GM19193 (cell line): ENCODE results near the gene CHST3.

Experiments used
- POLR2A ChIP-seq: IDR thresholded peaks from 4 replicates; pipeline ENCODE4 v1.6.1; 2011; ENCODE audit not compliant: insufficient read depth, insufficient read length; ENCODE audit errors: extremely low read depth

CHST3 gene

GRCh38 chr10:72008096-72008981 is 44.1 kb downstream of the CHST3 start:
- TF ChIP-seq POLR2A = no peak

- no peak for TF ChIP-seq POLR2A
Measured at GRCh38 chr10:72009051-72009424, 44.8 kb downstream of the CHST3 start.

GRCh38 chr10:72009425-72010081 is 45.4 kb downstream of the CHST3 start:
- TF ChIP-seq POLR2A = no peak

GRCh38 chr10:72010234-72010973 is 46.2 kb downstream of the CHST3 start:
- TF ChIP-seq POLR2A = no peak

GRCh38 chr10:72011016-72011415 is 46.8 kb downstream of the CHST3 start:
- TF ChIP-seq POLR2A = no peak

GRCh38 chr10:72011468-72011867 is 47.3 kb downstream of the CHST3 start:
- TF ChIP-seq POLR2A = no peak

GRCh38 chr10:72011976-72012512 is 47.8 kb downstream of the CHST3 start:
- TF ChIP-seq POLR2A = no peak

GRCh38 chr10:72012796-72013195 is 48.6 kb downstream of the CHST3 start:
- no peak for TF ChIP-seq POLR2A

- no peak for TF ChIP-seq POLR2A
Measured at GRCh38 chr10:72013202-72013945, 49.2 kb downstream of the CHST3 start.

GRCh38 chr10:72014197-72014596 is 50.0 kb downstream of the CHST3 start:
- TF ChIP-seq POLR2A = no peak

- TF ChIP-seq POLR2A = no peak
Measured at GRCh38 chr10:72014785-72015480, 50.7 kb downstream of the CHST3 start.

GRCh38 chr10:72015841-72016240 is 51.6 kb downstream of the CHST3 start:
- TF ChIP-seq POLR2A = no peak

- TF ChIP-seq POLR2A = no peak
Measured at GRCh38 chr10:72016608-72017300, 52.6 kb downstream of the CHST3 start.
